Upper lobe of left lung (tissue), 6 donors: Measurements from ENCODE around the gene ZNF266. TPM values are rescaled to one million over a fixed set of nuclear protein-coding genes. Genes with fewer than 3 reads are reported as not detected.
A peak's percentile ranks its signal among the peaks of the same experiment; 100 is the strongest.

Experiments
- ATAC-seq, 2 donors: fragments of 200-7000 bp; cut with Tn5 transposase; one replicate each; pipeline ENCODE4 v1.9.1; 2022; ENCODE audit warnings: mild to moderate bottlenecking in 2 of 2, moderate library complexity in 2 of 2; ENCODE audit not compliant: low FRiP score in 2 of 2
- DNase-seq, 2 donors: peaks; one replicate each; pipeline ENCODE4 v3.0.0-alpha.2; 2019 to 2020
- H3K27ac ChIP-seq, 4 donors: fragments of 200-600 bp; sonication (generic); one replicate each; pipeline ENCODE4 v1.5.1; 2016 to 2019
- H3K27me3 ChIP-seq, 4 donors: fragments of 200-600 bp; sonication (generic); one replicate each; pipeline ENCODE4 v1.5.1; 2017 to 2019
- H3K36me3 ChIP-seq, 4 donors: fragments of 200-600 bp; sonication (generic); one replicate each; pipeline ENCODE4 v1.5.1; 2016 to 2019
- H3K4me1 ChIP-seq, 4 donors: fragments of 200-600 bp; sonication (generic); one replicate each; pipeline ENCODE4 v1.5.1; 2018 to 2019
- H3K4me3 ChIP-seq, 4 donors: fragments of 200-600 bp; sonication (generic); one replicate each; pipeline ENCODE4 v1.5.1; 2017 to 2019; ENCODE audit warnings: mild to moderate bottlenecking in 2 of 4, moderate library complexity in 1 of 4
- H3K9me3 ChIP-seq, 4 donors: fragments of 200-600 bp; sonication (generic); one replicate each; pipeline ENCODE4 v1.5.1; 2018 to 2019
- CTCF ChIP-seq, 6 experiments: fragments of 450-650 bp in 4 of 6; fragments of 200-600 bp in 2 of 6; sonication (generic) in 2 of 6; IDR thresholded peaks; one replicate each; pipeline ENCODE4 v1.5.1; 2016 to 2019; ENCODE audit warnings: antibody characterized with exemption in 6 of 6
- EP300 ChIP-seq, 4 donors: sonication (generic); formaldehyde crosslinking; IDR thresholded peaks; one replicate each; pipeline ENCODE4 v1.5.1; 2017; ENCODE audit warnings: antibody characterized with exemption in 4 of 4, control low read depth in 2 of 4
- POLR2A ChIP-seq, 4 donors: fragments of 450-650 bp; IDR thresholded peaks; one replicate each; pipeline ENCODE4 v1.5.1; 2016 to 2017; ENCODE audit warnings: antibody characterized with exemption in 4 of 4, mild to moderate bottlenecking in 2 of 4
- POLR2AphosphoS5 ChIP-seq, 2 donors: sonication (generic); formaldehyde crosslinking; IDR thresholded peaks; one replicate each; pipeline ENCODE4 v1.5.1; 2017; ENCODE audit warnings: antibody characterized with exemption in 2 of 2
- WGBS, 2 donors: methylation state at CpG; one replicate each; pipeline ENCODE4 v1.1.5; 2017 to 2018; 5-methylcytosine and 5-hydroxymethylcytosine counted together
- total RNA-seq, 6 donors: library from RNA; depleted of rRNA in 4 of 6; stranded (reverse); fragments of >200 nt in 4 of 6; gene quantifications; one replicate each; pipeline versions ENCODE4 v1.1.0 to v1.2.1, GENCODE V29; 2016 to 2021
- donor health status: DM: no; HTN: no; CAD: no; lungs with moderate emphysema.
- donor health status: DM: no; HTN: yes; CAD: no; lungs with severe emphysema.

The ZNF266 gene
- total RNA-seq, 6 donors from 2014 or later = 19.2 to 49.2 (median 25.6) TPM

GRCh38 chr19:9406798-9407352 is 28.5 kb downstream of the ZNF266 start:
- peaks cover 0 to 10% (median 1%) of the 10 kb centered on the region in 4 donors for H3K4me1 ChIP-seq
- peaks cover 29 to 82% (median 81%) of the 10 kb centered on the region in 4 donors for H3K9me3 ChIP-seq
- H3K27ac ChIP-seq = no peak overlapping the region
- peak overlapping the region; percentile 19 to 56 (median 44) for H3K4me3 ChIP-seq
- peak; percentile 61 for ATAC-seq
- WGBS, 2 donors = 2 to 4% methylated on average over 39 of the region's 39 CpGs
- peak; percentile 33 to 52 for DNase-seq
- TF ChIP-seq EP300 (IDR thresholded peaks at IDR 0.05) = no peak
- no peak for TF ChIP-seq POLR2A (IDR thresholded peaks at IDR 0.05)
- TF ChIP-seq CTCF (IDR thresholded peaks at IDR 0.05) = no peak
- no peak for TF ChIP-seq POLR2AphosphoS5 (IDR thresholded peaks at IDR 0.05)
- H3K27me3 ChIP-seq = no peaks in the 10 kb centered on the region
- H3K36me3 ChIP-seq = no peaks in the 10 kb centered on the region

- Histone ChIP-seq H3K27ac (no peak overlapping the region), H3K9me3 (peaks cover 88 to 100% (median 98%) of the 10 kb centered on the region in 4 donors), H3K4me3 (no peak overlapping the region), H3K4me1 (no peaks in the 10 kb centered on the region), H3K27me3 (no peaks in the 10 kb centered on the region), H3K36me3 (peaks cover 15 to 95% (median 75%) of the 10 kb centered on the region in 4 donors)
- DNase-seq (no peak), ATAC-seq (no peak)
- TF ChIP-seq POLR2A (IDR thresholded peaks at IDR 0.05) (no peak), EP300 (IDR thresholded peaks at IDR 0.05) (no peak), POLR2AphosphoS5 (IDR thresholded peaks at IDR 0.05) (no peak), CTCF (IDR thresholded peaks at IDR 0.05) (no peak)
- WGBS, 2 donors = 69 to 89% methylated on average over 4 of the region's 4 CpGs
Measured at GRCh38 chr19:9381361-9381785, 54.0 kb downstream of the ZNF266 start.

- H3K4me3 ChIP-seq = no peak overlapping the region
- peaks cover 64 to 90% (median 79%) of the 10 kb centered on the region in 4 donors for H3K9me3 ChIP-seq
- no peak overlapping the region for H3K27ac ChIP-seq
- no peaks in the 10 kb centered on the region for H3K4me1 ChIP-seq
- TF ChIP-seq POLR2AphosphoS5 (IDR thresholded peaks at IDR 0.05) (no peak), CTCF (IDR thresholded peaks at IDR 0.05) (no peak)
- DNase-seq (no peak), ATAC-seq (no peak)
- no peaks in the 10 kb centered on the region for H3K27me3 ChIP-seq
- 91 to 94% methylated on average over 6 of the region's 6 CpGs for WGBS, 2 donors
- H3K36me3 ChIP-seq = peaks cover 0 to 11% (median 4%) of the 10 kb centered on the region in 4 donors
Measured at GRCh38 chr19:9370738-9371619, 64.4 kb downstream of the ZNF266 start.

GRCh38 chr19:9362905-9363304 is 72.5 kb downstream of the ZNF266 start, which contains the start of gene ZNF177:
Gene ZNF177, plus strand, starts transcription at chr19:9363013. Its CDS starts 15,299 bp downstream, at chr19:9378312.
- ATAC-seq = no peak
- DNase-seq = peak in 1 of 2 donors; percentile 68
- Histone ChIP-seq H3K9me3 (peaks cover 23 to 93% (median 83%) of the 10 kb centered on the region in 4 donors), H3K27ac (no peak within 1 kb of the TSS), H3K27me3 (no peaks in the 10 kb centered on the region), H3K4me3 (peak within 1 kb of the TSS in 1 of 4 donors; percentile 20), H3K4me1 (no peaks in the 10 kb centered on the region), H3K36me3 (peaks cover 0 to 5% (median 2%) of the 10 kb centered on the region in 4 donors)
- TF ChIP-seq CTCF (IDR thresholded peaks at IDR 0.05) = no peak
- WGBS, 2 donors = 2 to 3% methylated on average over 8 to 26 of the region's 28 CpGs

Other genes starting within 250 kb of the ZNF266 start
- gene OR7D4, start 216.0 kb downstream of the ZNF266 start, total RNA-seq = not detected
- gene OR7E24, start 184.6 kb downstream of the ZNF266 start, total RNA-seq = not detected
- 10 to 100 TPM in 4 of 6 donors, 1 to 10 TPM in 2; 6.8 to 20.2 (median 15.9) TPM for gene ZNF699, start 125.7 kb downstream of the ZNF266 start, total RNA-seq
- gene ZNF559, start 111.4 kb downstream of the ZNF266 start, total RNA-seq = 10 to 100 TPM in 5 of 6 donors, 1 to 10 TPM in 1; 9.6 to 26.2 (median 15.6) TPM
- gene ZNF177, start 72.6 kb downstream of the ZNF266 start, total RNA-seq = 10 to 100 TPM in 1 of 6 donors, 1 to 10 TPM in 5; 1.1 to 19.9 (median 1.4) TPM
- not detected for gene ZNF560, start 63.0 kb upstream of the ZNF266 start, total RNA-seq
- 10 to 100 TPM; 10.4 to 29.3 (median 12.1) TPM for gene ZNF426, start 103.1 kb upstream of the ZNF266 start, total RNA-seq
- gene ZNF121, start 148.9 kb upstream of the ZNF266 start, total RNA-seq = 10 to 100 TPM in 5 of 6 donors, 1 to 10 TPM in 1; 8.3 to 32.6 (median 25.2) TPM
- gene ZNF561, start 185.7 kb upstream of the ZNF266 start, total RNA-seq = 10 to 100 TPM; 12.6 to 37.5 (median 26.0) TPM
- gene ZNF562, start 239.5 kb upstream of the ZNF266 start, total RNA-seq = 10 to 100 TPM; 21.4 to 33.2 (median 24.3) TPM